NCI-H1930 (cell line): ENCODE measurements around the gene BMPER.

Experiments
- DNase-seq, 2 experiments: peaks; one replicate each; lab custom pipeline; 2025; lab: John Stamatoyannopoulos, UW

BMPER gene

GRCh38 chr7:34181271-34181958 is 276.1 kb downstream of the BMPER start:
- DNase-seq, result no peak

GRCh38 chr7:34184466-34184865 is 279.1 kb downstream of the BMPER start:
- no peak for DNase-seq

- no peak for DNase-seq
Measured at GRCh38 chr7:34187798-34188307, 282.5 kb downstream of the BMPER start.

- DNase-seq, result no peak
Measured at GRCh38 chr7:34189031-34189430, 283.7 kb downstream of the BMPER start.

GRCh38 chr7:34190299-34190698 is 285.0 kb downstream of the BMPER start:
- DNase-seq, result no peak

GRCh38 chr7:34191162-34191561 is 285.8 kb downstream of the BMPER start:
- DNase-seq, result no peak

- DNase-seq, result no peak
Measured at GRCh38 chr7:34191771-34192479, 286.6 kb downstream of the BMPER start.

GRCh38 chr7:34192906-34193305 is 287.6 kb downstream of the BMPER start:
- no peak for DNase-seq

- DNase-seq, result no peak
Measured at GRCh38 chr7:34198231-34198641, 292.9 kb downstream of the BMPER start.
